ENCODE data around the gene DHRS7B. TPM values are rescaled to one million over a fixed set of nuclear protein-coding genes. Genes with fewer than 3 reads are reported as not detected.

DHRS7B gene
- total RNA-seq, 2 donors from 2014 or later, result 30.5 to 44.5 TPM

DNA sequence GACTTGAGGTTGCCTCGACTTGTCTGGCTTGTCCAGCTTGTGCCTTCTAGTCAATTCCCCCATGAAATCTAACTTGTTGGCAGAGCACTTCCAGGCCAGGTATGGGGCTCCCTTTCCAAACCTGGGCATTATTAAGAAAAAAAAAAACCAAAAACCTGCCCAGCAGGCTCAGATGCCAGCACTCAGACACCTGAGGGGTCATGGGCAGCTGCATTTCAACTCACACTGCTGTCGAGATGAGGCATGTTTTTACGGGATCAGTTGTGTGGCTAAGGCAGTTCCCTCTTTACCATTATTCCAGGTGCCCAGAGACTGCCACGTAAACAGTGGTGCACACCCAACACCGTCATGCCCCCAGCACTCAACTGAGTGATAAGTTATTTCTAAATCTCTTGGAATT, 69.4 kb downstream of the DHRS7B start:
- H3K36me3 ChIP-seq, result peaks cover 13% of the 10 kb centered on the region
- H3K27ac ChIP-seq, result no peak overlapping the region
- H3K9me3 ChIP-seq, result no peaks in the 10 kb centered on the region

DNA sequence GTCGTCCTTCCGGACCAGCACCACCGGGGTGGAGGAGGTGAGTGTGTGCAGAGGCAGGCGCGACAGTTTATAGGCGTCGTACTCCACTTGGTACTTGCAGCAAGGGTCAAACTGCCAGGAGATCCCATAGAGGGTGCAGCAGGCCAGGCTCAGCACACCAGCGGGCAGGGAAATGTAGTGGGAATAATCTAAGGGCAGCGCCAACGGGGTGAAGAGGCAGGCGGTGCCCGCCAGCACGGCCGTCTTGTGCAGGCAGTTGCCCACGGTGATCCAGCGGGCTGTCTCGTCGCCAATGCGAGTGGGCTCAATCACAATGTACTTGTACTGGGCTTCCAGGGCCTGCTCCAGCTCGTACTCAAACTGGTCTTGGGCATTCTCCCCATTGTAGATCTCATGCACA, 71.6 kb downstream of the DHRS7B start:
- H3K36me3 ChIP-seq, result peaks cover 13% of the 10 kb centered on the region
- no peak for TF ChIP-seq CTCF (IDR thresholded peaks at IDR 0.05)
- no peak overlapping the region for H3K27ac ChIP-seq
- ATAC-seq (ENCODE audit: insufficient number of reproducible peaks, low FRiP score, low read depth) (no peak), DNase-seq (ENCODE audit: low spot score) (no peak)
- no peaks in the 10 kb centered on the region for H3K27me3 ChIP-seq (replicated peaks; ENCODE audit: insufficient read depth)
- H3K9me3 ChIP-seq, result no peaks in the 10 kb centered on the region
- H3K4me1 ChIP-seq (ENCODE audit: control insufficient read depth in 1 of 2, low read depth in 2 of 2), result peaks cover 0 to 55% of the 10 kb centered on the region in 2 donors
- no peak overlapping the region for H3K4me3 ChIP-seq

More for the DNA sequence above, 69.4 kb downstream of the DHRS7B start:
- H3K4me3 ChIP-seq, result no peak overlapping the region
- no peak for DNase-seq (ENCODE audit: low spot score)
- no peaks in the 10 kb centered on the region for H3K27me3 ChIP-seq (replicated peaks; ENCODE audit: insufficient read depth)
- H3K4me1 ChIP-seq (ENCODE audit: control insufficient read depth in 1 of 2, low read depth in 2 of 2), result peaks cover under 1 to 43% of the 10 kb centered on the region in 2 donors
- TF ChIP-seq CTCF (IDR thresholded peaks at IDR 0.05), result no peak
- no peak for ATAC-seq (ENCODE audit: insufficient number of reproducible peaks, low FRiP score, low read depth)

DNA sequence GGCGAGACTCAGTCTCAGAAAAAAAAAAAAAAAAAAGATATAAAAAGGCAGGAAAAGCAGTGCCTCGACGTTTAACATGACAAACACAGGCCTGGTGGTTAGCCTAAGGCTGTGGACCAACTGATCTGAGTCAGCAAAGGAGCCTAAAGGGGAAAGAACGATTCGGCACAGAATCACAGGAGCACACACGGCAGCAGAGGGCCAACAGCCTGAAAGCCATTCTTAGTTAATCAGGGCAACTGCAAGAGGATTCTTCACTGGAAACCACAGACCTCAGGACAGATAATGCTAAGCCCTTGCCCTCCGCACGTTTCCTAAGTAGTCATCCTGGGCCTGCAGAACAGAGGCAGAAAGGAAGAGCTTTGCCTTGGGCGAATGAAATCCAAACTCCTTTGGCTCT, 72.5 kb downstream of the DHRS7B start:
- TF ChIP-seq CTCF (IDR thresholded peaks at IDR 0.05), result no peak

GRCh38 chr17:21199856-21200255, 73.1 kb downstream of the DHRS7B start:
- DNase-seq (ENCODE audit: low spot score) (no peak), ATAC-seq (ENCODE audit: insufficient number of reproducible peaks, low FRiP score, low read depth) (no peak)
- no peaks in the 10 kb centered on the region for H3K27me3 ChIP-seq (replicated peaks; ENCODE audit: insufficient read depth)
- H3K9me3 ChIP-seq, result no peaks in the 10 kb centered on the region
- H3K4me1 ChIP-seq (ENCODE audit: control insufficient read depth in 1 of 2, low read depth in 2 of 2), result peaks cover 3 to 55% of the 10 kb centered on the region in 2 donors
- H3K36me3 ChIP-seq, result peaks cover 13% of the 10 kb centered on the region
- no peak overlapping the region for H3K4me3 ChIP-seq
- H3K27ac ChIP-seq, result no peak overlapping the region
- TF ChIP-seq CTCF (IDR thresholded peaks at IDR 0.05), result no peak

More for the DNA sequence above, 72.5 kb downstream of the DHRS7B start:
- DNase-seq (ENCODE audit: low spot score) (no peak), ATAC-seq (ENCODE audit: insufficient number of reproducible peaks, low FRiP score, low read depth) (no peak)
- Histone ChIP-seq H3K4me1 (ENCODE audit: control insufficient read depth in 1 of 2, low read depth in 2 of 2) (peaks cover 2 to 55% of the 10 kb centered on the region in 2 donors), H3K27me3 (replicated peaks; ENCODE audit: insufficient read depth) (no peaks in the 10 kb centered on the region), H3K9me3 (no peaks in the 10 kb centered on the region), H3K36me3 (peaks cover 13% of the 10 kb centered on the region), H3K4me3 (no peak overlapping the region), H3K27ac (no peak overlapping the region)

DNA sequence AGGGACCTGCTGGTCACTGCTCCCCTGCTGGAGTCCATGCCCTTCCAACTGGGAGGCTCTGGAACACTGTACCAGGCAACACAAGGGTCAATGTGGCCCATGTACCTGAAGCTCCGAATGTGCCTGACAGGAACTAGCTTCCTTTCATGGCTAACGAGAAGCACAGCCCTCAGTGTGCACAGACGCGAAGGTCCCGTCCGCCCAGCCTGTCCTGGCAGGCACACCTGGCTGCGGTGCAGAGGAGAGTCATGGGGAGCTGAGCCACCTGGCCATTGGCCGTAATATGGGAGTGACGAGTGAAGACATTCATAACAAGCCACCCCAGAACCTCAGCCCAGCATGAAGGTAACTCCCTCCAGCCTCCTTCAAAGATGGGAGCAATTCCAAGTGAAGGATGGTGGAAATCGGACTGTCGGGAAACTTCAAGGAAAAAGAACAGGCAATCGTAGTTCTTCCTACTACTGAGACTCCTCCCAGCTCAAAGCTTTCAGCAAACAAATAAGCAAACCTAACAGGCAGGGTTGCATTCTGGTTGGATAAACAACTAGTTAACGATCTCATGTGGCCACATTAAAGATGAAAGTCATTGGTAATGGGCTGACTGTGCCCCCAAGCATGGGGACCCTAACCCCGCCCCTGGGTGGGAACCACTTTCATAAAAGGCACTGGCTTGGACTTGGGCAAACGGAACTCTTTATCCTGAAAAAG, 74.0 kb downstream of the DHRS7B start:
- Histone ChIP-seq H3K36me3 (peaks cover 13% of the 10 kb centered on the region), H3K27ac (no peak overlapping the region), H3K27me3 (replicated peaks; ENCODE audit: insufficient read depth) (no peaks in the 10 kb centered on the region), H3K4me1 (ENCODE audit: control insufficient read depth in 1 of 2, low read depth in 2 of 2) (peaks cover 7 to 58% of the 10 kb centered on the region in 2 donors), H3K9me3 (no peaks in the 10 kb centered on the region), H3K4me3 (no peak overlapping the region)
- no peak for TF ChIP-seq CTCF (IDR thresholded peaks at IDR 0.05)
- no peak for ATAC-seq (ENCODE audit: insufficient number of reproducible peaks, low FRiP score, low read depth)
- DNase-seq (ENCODE audit: low spot score), result no peak

Data from thoracic aorta (tissue), 2 donors.